ENCODE measurements around the gene PDE9A.

Gene PDE9A

DNA sequence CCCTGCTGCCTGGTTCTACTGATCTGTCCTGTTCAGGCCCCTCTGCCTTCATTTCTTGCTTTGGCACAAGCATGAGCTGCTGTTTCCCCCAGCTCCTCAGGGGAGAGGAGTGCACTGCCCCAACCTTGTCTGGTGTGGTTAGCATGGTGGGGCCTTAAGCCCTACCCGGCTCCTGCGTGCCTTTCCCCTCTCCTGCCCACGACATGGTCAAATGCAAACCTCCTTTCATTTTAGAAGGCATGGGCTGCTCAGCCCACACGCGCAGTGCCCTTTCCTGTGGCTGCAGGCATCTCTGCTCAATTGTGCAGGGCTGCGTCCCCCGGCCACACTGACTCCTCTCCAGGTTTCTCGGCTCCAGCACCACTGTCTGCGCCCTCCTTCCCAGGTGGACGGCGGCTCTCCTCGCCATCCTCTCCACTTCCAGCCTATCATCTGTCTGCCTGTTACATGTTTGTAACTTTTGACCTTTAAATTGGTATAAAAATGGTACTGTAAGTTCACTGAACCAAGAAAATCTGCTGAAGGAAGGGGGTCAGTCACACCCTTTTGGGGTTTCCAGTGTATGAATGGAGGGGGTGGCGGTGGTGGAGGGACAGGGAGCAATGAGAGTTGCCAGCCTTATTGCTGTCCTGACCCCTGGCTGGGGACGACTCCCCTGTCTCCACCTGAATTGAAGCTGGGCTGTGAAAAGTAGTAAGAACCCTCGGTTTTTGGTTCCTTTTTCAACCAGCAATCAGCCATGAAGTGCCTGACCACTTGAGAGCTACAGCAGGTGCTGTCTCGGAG lies 5.1 kb downstream of the PDE9A start:
- no peak for DNase-seq

DNA sequence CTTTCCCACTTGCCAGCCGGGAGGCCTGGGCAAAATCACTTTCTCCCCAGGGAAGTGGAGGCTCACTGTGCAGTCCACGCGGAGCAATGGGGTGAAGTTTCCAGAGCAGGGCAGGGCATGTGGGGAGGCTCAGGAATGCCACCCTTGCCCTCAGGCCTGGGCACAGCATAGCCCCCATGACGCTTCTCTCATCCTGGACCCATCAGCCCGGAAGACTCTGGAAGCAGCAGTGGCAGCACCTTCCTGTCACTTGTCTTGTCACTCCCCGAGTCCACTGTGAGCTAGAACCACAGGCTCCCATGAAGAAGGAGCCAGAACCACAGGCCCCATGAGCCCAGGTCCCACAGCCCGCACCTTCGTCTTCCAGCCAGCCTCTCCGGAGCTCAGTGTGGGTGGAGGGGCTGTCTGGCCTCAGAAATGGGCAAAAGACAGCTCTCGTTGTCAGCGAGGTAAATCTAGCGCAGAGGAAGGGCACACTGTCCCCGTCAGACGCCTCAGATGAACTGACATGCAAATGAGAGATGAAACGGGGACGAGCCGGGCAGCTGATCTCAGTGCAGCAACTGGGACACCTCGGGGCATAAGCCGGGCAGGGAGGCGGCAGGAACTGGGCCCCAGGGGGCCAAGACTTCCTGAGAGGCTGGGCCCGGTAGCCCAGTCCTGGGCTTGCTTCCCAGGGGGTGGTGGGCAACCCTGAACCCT lies 6.1 kb downstream of the PDE9A start:
- DNase-seq: no peak

DNA sequence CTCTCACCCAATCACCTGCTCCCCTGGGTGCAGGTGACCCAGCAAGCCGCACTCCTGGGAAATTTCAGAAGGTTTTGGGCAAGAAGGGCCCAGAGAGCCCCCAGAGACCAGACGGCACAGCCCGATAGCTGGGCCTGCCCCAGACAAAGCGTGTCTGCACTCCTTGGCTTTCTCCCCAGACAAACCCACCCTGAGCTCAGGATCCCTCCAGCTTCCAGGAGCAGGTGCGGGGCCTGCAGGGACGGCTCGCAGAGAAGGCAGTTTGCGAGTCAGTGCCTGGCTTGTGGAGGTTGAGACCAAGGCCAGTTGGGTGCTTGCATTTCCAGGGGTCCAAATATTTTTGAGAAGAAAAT lies 6.7 kb downstream of the PDE9A start:
- DNase-seq: no peak

DNA sequence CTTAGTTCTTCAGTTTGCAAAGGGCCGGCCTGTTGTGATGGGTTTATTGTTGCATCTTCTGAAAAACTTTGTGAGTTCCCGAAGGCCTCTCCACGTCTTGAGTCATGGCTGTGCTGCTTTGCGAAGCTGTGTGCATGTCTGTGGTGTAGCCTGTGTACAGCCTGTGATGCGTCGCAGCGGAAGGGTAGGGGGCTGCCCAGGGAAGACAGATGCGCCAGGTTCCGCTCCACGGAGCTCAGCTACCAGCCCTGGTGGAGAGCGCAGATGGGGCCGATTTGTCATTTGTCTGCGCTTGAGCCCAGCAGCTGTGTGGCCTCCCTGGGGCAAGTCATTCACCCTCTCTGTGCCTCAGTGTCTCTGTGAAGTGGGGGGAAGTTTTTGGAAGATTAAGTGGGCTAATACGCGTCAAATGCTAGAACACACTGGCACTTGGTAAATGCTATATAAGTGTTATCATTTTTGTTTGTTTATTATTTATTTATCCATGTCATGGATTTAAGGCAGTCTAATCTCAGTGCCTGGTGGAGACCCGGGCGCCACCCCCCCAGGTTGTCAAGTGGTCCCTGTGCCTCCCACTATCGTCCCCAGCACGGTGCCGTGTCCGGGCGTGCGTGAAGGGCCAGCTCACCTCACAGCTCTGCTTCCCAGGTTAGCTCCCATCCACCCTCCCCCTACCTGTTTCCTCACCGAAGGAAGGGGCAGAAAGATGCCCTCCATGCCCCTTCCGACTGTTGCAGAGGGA lies 8.4 kb downstream of the PDE9A start:
- no peak for DNase-seq

DNA sequence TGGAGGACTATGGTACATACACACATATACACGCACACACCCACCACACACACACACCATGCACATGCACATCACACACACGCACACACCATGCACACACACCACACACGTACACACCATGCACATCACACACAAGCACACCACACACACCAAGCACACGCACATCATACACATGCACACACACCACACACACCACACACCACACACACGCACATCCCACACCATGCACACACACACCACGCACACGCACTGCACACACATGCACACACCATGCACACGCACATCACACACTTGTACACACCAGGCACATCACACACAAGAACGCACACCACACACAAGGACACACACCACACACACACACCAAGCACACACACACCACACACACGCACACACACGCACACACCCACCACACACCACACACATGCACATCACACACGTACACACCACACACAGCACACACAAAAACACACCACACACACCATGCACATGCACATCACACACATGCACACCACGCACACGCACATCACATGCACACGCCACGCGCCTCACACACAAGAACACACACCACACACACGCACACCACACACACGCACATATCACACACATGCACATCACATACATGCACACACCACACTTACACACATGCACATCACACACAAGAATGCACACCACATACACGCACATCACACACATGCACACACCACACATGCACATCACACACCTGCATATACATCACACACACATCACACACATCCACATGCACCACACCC lies 9.2 kb downstream of the PDE9A start:
- DNase-seq: no peak

DNA sequence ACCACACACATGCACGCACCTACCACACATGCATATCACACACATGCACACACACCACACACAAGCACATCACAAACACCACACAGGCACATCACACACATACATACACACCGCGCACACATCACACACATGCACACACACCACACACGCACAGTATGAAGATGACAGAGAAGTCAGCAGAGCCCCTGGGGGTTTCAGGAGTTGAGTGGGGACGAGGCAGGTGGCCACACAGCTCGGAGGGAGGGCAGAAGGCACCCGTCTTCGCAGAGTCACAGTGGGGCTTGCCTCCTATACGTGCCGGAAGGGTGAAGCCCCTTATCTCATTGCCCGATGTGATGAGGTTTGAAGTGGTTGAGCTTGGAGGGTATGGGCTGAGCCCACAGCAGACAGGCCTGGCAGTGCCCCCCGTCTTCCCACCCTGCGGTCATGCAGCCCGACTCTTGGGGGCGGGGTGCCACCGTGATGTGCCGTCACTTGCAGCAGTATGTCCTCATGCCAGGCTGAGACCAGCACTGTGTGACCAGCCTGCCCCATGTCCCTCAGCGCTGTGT lies 9.9 kb downstream of the PDE9A start:
- no peak for DNase-seq

DNA sequence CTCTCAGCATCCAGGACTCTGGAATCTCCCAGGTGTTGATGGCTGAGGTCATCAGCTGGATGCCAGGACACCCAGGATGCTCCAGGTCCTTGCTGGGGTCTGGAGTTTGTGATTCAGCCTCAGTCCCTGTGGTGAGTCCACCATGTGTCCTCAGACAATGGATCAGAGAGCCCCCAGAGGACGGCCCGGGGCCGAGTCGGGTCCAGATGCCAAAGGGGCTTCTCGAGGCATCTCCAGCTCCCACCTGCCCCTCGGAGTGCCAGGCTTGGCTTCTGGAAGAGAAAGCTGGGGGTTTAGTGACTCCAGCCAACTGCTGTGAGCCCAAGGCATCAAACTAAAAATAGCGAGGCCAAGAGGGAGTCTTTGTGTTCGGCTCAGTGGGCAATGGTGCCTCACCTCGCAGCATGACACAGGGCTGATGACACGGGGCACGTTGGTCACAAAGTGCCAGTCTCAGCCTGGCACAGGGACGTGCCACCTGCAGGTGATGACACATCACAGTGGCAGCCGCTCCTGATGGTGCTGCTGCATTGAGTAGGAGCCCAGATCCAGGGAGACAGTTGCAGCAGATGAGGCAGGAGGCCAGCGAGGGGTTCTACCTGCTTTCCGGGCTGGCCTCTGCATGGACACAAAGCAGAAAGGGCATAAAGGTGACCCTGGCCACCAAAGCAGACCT lies 10.6 kb downstream of the PDE9A start:
- no peak for DNase-seq

DNA sequence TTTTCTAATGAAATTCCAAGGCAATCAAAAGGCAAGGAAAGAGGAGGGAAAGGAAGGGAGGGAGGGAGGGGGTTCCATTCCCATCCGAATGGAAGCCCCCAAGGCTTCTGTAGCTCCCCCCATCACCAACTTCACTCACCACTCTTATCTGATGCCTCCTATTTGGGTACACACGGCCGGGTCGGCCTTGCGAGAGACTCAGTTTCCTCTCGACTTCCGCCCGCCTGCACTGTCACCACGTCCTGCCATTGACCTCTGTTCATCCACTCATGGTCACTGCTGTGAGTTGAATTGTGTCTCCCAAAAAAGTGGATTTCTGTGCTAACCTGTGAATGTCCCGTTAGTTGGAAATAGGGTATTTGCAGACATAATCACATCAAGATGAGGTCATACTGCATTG lies 11.2 kb downstream of the PDE9A start:
- no peak for DNase-seq

DNA sequence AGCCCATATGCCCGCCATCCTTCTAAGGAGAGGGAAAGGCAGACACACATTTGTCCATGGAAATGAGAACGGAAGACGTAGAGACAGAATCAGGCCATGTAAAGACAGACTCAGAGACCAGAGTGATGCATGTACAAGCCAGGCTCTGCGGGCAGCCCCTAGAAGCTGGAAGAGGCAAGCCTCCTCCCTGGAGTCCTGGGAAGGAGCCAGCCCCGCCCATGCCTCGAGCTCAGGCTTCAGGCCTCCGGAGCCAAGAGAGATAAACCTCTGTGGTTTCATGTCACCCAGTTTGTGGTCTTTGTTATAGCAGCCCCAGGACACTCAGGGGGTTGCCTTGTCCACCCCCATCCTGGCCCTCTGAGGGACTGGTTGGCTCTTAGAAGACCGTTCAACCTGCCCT lies 11.6 kb downstream of the PDE9A start:
- no peak for DNase-seq

DNA sequence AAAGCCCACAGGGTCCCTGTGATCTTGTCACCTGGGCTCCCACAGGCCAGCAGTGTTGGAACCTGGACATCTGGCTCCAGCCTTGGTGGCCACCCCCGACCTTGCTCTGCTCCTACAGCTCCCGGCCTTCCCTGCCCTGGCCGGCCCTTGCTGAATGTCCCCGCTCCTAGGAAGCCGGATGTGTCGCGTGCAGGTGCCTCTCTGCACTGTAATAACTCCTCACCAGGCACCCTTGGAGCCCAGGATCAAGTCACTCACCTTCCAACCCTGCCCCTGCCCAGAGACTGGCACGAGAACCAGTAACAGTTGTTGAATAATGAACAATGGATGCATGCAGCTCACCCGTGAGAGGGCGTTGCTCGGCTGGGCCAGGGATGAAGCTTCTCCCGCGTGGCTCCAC lies 12.1 kb downstream of the PDE9A start:
- DNase-seq: no peak

DNA sequence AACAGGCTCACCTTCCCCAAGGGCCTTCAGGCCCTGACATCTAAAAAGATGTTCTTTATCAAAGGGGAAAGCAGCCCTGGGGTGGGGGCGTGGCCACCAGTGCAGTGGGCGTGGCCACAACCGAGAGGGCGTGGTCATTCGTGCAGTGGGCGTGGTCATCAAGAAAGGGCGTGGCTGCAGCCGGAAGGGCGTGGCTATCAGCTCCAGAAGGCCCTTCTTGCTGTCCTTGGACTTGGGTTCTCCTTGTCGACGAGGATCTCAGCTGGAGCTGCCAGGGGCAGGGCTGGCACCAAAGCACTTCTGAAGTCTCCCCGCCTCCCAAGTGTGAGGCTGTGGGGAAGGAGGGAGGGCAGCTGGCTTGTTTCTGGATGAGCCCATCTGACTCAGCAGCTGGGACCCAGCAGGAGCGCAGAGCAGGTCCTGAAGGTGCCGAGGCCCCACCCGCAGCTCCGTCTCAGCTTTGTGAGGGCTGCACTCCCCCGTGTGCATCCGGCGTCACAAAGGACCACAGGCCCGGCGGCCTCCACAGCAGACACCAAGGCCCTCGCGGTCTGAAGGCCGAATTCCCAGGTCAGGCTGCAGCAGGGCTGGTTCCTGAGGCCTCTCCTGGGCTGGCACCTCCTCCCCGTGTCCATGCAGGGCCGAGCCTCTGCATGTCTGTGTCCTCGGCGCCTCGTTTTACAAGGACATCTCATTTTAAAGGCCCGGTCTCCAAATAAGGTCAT lies 12.8 kb downstream of the PDE9A start:
- DNase-seq: no peak

DNA sequence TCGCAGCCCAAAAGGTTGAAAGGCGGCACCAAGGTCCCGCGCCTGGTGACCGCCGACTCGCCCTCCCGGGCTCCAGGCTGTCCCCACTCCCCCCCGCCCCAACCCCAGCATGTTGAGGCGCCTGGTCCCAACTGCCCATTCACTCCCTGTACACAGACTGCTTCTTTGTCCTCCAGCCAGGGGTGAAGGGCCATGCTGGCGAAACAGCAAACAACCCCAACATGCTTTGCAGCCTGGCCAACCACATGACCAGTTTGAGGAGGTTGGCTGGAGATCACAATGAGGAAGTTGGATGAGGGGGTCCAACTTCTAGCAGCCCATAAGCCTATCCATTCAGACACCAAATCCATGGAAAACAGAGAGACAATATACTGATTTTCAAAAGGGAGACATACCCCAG lies 13.5 kb downstream of the PDE9A start:
- no peak for DNase-seq

DNA sequence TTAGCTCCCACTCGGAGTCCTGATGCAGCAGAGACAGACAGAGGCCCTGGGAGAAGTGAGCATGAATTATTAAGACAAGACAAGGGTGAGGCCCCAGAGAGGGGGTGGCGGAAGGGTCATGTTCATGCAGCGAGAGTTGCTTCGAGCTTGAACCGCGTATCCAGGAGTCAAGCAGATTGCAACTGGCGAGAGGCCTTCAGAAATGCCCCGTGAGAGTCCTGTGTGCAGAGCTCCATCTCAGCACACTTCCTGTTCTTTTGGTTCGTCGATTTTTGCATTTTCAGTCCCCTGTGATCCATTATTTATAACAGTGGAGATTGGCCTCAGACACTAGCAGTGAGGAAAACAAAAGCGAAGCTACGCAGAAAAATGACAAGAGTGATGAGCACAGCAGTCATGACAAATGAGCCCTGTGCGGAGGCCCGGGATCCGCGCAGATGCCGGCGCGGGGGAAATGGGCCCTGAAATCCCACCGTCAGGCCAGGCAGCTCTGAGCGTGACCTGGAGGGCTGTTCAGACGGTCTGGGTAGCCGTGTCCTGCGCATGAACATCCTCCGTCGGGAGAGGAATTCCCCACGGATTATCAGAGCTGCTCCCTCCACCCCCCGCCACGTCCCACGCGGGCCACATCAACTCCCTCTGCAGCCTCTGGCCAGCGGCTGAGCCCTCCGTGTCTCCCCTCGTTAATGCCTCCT lies 15.0 kb downstream of the PDE9A start:
- no peak for DNase-seq

DNA sequence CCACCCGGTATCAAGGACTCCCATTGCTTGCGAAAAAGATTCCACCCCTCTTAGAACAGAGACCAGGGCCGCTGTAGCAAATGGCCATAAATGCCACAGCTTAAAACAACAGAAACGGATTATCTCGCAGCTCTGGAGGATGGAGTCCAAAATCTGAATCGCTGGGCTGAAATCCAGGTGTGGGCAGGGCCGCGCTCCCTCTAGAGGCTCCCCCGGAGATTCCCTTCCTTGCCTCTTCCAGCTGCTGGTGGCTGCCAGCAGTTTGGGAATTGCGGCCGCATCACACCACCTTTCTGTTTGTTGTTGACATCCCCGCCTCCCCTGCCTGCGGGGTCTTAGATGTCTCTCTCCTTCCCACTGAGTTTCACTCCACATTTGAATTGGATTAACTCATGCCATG lies 15.6 kb downstream of the PDE9A start:
- no peak for DNase-seq

DNA sequence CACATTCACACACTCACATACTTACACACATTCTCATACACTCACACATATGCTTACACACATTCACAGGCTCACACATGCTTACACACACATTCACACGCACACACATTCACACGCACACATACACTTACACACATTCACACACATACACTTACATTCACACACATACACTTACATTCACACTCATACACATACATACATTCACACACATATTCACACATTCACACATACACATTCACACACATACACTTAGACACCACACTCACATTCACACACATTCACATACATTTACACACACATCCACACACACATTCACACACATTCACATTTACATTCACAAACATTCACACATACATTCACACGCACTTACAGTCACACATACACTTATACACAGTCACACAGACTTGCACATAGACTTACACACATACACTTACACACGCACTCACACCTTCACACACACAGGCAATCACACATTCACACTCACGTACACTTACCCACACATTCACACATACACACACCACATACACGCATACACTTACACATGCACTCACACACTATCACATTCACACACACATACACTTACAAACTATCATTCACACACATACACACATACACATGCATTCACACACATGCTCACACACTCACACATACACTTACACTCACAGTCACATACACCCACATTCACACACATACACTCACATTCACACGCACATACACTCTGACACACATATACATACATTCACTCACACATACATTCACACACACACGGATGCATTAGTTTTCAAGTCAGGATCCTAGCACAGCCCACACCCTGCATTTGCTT lies 16.8 kb downstream of the PDE9A start:
- DNase-seq: no peak

DNA sequence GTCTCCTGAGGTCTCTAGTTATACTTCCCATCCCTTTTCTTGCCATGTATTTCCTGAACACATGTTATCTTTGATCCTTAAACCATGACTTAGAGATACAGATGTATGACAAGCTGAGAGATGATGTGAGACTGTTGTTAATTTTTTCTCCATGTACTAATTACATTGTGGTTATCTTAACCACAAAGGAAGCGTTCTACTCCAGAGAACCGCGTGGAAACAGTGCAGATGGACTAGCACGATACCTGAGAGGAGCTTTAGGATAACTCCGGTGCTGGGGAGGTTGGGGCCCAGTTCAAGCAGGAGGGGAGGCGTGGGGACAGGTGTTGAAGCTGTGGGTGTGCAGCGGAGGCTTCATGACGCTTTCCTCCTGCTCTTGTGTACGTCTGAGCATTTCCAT lies 17.5 kb downstream of the PDE9A start:
- DNase-seq: no peak

DNA sequence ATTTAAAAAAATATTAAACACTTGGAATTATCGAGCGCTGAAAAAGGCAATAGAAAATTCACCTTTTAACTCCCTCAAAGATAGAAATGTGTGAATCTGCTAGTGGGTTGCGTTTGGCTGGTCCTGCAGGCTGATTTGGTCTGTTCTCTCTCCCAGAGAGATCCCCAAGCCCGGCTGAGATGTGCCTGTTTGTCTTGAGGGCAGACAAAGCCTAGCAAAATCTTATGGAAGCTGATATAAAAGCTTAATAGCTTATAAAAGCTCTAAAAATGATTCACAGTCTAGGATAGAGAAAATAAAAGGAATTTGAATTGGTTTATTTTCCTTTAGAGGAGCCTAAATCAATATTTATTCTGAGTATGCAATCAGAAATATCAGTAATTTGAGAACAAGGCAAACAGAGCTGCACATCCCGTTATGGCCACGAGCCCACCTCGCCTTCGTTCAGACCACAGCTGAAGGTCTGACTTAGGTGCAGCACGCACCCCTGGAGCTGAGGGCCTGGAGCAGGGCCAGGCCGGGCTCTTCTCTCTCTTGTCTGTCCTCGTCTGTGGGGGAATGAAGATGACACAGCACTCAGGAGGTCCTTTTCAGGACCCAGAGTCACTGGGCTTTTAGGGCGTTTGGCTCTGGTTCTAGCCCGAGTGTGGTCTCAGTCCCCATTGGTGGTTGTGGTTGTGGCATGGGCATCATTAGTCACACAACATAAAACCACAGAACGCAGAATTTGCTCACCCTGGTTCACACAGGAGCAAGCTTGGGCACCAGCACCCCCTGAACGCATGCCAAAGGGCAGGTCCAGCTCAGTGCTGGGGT lies 18.6 kb downstream of the PDE9A start:
- DNase-seq: no peak

DNA sequence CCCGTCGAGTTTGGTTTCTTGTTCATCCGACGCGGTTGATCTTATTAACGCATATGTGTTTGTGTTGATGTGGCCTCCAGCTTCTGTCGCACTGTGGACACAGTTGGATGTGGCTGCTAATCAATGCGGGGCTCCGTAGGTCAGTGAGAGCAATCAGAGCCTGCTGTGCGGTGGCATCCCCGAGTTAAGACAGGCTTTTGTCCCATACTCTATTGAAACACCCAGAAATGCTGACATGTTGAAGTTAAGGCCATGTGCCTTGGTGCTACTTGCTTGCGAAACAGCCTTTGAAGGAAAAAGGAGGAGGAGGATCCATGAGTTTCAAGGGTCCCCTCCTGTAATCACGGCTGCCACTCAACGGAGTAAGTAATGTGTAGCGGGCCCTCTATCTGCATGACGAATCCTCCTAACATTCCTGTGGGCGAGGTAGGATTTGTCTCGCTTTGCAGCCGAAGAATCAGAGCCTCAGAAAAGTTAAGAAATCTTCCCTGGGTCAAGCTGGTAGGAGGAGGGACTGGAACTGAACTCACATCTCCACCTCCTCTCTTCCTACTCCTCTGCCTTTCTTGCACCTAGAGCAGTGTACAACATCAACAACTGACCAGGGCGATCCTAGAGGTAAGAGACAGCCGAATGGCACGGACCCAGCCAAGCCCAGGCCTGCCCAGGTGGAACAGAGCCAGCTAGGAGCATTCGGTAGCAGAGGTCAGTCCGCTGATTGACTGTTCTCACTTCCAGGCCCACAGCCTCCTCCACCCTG lies 19.5 kb downstream of the PDE9A start:
- no peak for DNase-seq

All from AML-193 (cell line).